KG1 (cell line): ENCODE results near the gene MORN5.
"Not testable (repeated sequence)": the region's sequence is repeated elsewhere in the genome, so short reads cannot be mapped to it uniquely, and the experiment has no call there.

Source experiments
- DNase-seq: peaks from one replicate; lab custom pipeline; 2025; lab: John Stamatoyannopoulos, UW

MORN5 gene

GRCh38 chr9:122159026-122159924, at the start of gene MORN5, which contains the start of gene NDUFA8:
MORN5 (plus strand) TSS chr9:122159908; CDS start chr9:122159973, 65 bp downstream.
NDUFA8 (minus strand) TSS chr9:122159779; CDS start chr9:122159677, 102 bp downstream.
- peak; percentile 92 for DNase-seq

GRCh38 chr9:122110100-122110833, 49.4 kb upstream of the MORN5 start:
- DNase-seq = no peak

DNA sequence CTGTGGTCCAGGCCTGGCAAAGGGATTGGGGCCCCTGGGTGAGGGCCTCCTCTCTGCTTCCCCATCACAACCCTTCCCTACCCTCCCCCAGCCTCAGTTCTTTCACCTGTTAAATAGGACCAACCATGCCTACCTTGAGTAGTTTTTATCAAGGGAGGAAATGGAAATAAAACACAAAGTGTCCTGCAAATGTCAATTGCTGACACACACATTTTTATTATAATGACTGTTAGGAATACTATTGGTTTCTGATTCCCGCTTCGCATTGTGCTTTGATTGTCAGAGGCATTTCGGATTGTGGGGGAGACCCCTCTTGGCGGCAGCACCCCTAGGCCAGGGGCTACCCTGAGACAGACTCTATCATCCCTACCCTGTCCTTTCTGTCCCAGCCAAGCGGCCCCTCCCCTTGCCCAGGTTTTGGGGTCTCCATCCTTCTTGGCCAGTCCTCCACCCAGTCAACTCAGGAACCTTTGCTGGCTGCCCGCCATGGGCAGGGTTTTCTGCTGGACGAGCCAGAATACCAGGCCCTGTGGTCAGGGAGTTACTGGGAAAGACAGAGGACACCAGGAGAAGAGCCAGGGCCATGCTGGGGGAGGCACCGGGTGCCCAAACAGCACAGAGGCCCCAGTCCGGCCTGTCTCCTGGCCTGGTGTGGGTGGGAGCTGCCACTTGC, 48.2 kb upstream of the MORN5 start:
- no peak for DNase-seq

DNA sequence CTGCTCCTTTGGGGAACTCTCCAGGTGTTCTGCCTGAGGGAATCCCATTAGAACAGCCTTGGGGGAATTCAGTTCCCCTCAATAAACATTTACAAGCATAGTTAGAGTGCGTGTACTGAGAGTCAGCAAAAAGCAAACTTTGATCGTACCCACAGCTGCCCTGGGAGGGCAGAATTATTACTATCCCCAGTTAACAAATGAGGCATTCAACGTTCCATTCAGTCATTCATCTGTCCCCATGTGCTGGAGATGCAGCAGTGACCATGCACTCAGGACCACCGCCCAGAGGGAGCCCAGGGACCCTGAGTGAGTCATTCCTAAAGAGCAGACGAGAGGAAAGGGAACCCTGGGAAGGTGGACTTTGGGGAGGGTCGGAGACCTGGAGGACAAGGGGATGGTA, 47.5 kb upstream of the MORN5 start:
- DNase-seq = no peak

GRCh38 chr9:122113574-122113973, 46.1 kb upstream of the MORN5 start:
- DNase-seq = no peak

DNA sequence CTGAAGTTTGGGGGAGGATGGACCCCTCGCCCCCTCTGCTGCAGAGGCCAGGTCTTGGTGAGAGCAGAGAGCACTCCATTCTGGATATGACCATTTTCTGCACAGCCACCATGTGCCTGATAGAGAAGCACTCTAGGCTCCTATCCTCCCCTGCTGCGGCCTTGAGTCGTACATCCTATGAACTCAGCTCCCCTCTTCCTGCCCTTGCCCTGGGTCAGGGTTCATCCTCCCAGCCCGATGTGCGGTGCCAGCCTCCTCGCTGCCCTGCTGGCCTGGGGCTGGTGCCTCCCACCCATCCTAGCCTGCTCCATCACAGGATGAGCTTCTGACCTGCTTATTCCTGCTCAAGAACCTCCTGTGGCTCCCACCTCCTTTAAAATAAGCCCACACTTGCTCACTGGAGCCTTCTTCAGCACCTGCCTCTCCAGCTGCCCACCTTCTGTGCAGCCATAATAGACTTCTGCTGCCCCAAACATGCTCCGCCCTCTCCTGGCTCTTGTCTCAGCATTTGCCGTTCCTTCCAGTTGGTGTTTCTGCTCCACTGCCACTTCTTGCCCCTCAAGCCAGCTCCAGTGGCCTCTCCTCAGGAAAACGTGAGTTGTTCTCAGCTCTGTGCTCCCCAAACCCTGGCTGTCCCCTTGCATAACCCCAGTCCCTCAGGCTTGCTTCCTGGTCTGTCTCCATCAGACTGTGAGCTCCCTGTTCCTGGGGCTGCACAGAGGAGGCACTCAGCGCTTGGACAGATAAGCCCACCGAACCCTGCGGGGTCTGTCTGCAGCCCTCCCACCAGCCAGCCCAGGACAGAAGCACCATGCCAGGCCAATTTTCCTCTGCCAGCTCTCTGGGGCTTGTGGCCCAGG, 44.3 kb upstream of the MORN5 start:
- DNase-seq = no peak

DNA sequence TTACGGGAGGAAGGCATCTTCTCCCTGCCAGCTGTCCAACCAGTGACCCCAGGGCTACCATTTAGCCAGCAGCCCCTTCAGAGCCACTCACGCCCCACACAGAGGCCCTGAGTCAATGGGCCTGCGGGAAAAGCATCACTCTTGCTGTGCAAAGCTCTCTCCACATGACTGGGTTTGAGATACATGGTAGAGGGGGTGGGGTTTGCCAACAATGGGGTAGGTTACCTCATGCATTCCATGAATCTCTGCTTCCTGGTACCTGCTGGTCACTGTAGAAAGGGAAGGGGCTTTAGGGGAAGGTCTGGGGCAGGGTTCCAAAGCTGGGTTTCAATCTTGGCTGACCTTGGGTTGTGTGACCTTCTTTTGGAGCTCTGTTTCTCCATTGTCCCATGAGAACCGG, 43.7 kb upstream of the MORN5 start:
- DNase-seq = no peak

DNA sequence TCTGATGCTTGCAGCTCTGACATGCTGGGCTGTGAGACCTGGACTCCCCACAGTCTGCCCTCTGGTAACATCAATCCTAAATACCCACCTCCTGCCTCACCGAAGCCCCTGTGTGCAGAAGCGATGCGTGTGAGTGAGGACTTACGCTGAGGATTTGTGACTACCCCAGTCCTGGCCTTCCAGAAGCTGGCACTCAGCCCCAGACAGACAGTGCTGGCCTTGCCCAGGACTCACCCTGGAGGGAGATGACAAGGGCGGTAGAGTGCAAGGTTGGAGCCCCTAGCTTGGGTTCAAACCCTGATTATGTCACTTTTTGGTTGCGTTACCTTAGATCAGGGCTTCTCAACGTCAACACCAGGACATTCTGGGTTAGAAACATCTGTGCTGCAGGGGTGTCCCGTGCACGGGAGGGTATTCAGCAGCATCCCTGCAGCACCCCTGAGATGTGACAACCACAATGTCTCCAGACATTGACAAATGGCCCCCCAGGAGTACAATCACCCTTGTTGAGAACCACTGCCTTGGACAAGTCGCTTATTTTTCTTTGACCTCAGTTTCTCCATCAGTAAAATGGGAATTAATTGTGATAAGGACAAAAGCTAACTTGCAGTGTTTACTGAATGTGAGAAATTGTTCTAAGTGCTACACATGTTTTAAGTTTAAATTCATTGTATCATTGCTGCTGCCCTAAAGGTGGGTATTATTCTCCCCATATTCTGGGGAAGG, 43.1 kb upstream of the MORN5 start:
- no peak for DNase-seq

DNA sequence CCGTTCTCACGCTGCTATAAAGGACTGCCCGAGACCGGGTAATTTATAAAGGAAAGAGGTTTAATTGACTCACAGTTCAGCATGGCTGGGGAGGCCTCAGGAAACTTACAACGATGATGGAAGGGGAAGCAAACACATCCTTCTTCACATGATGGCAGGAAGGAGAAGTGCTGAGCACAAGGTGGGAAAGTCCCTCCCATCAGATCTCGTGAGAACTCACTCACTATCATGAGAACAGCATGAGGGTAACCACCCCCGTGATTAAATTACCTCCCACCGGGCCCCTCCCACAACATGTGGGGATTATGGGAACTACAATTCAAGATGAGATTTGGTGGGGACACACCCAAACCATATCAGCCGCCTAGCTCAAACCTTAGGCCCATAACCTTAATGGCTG, 42.5 kb upstream of the MORN5 start:
- DNase-seq = not testable (repeated sequence)

GRCh38 chr9:122118343-122119165, 41.2 kb upstream of the MORN5 start:
- DNase-seq = no peak

DNA sequence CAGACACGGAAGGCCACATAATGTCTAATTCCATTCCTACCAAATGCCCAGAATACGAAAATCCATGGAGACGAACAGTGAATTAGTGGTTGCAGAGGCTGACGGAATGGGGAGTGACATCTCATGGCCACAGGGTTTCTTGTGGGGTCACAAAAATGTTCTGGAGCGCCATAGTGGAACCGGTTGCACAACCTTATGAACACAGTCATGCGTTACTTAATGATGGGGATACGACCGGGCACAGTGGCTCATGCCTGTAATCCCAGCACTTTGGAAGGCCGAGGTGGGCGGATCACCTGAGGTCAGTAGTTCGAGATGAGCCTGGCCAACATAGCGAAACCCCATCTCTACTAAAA, 40.6 kb upstream of the MORN5 start:
- DNase-seq = no peak

DNA sequence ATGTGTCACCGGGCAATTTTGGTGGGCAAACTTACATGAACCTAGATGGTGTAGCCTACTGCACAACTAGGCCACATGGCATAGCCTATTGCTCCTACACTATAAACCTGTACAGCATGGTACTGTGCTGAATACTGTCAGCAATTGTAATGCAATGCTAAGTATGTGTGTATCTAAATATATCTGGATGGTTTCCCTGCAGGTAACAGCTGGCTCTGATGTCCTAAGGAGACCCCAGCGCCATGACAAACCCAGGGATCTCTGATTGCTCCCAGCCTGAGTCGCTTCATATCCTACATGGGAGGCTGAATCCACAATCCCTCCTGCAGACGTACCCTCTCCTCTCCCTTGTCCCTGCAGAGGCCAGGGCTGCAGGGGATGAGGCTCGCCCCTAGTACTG, 40.0 kb upstream of the MORN5 start:
- no peak for DNase-seq

DNA sequence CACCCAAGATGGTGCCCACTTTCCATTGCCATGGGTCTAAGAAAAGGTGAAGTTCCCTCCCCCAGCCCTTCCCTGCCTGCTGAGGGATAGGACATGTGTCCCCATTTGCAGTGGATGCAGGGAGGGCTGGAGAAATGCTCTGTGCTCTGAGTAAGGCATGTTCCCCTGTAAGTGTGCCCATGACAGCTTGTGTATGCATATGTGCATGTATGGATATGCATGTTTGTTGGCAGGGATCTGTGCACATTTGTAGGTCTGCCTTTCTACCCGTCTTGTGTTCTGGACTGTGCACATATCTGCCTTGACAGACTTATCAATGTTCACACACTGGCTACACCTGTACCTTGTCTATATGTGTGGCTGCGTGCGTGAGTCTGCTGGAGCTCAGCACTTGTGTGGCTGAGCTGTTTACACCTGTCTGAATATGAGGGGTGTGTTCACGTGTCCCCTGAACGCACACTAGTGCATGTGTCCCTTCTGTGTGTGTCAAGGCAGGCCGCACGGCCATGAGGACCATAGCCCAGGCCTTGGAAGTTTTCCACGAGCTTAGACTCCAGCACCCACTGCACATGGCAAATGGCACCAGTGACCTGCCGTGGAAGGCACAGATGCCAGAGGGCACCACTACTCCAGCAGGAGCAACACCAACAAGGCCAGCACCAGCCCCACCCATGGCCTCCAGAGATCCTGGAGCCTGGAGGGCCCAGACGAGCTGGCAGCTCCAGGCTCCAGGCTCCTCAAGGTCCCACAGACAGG, 39.2 kb upstream of the MORN5 start:
- no peak for DNase-seq

DNA sequence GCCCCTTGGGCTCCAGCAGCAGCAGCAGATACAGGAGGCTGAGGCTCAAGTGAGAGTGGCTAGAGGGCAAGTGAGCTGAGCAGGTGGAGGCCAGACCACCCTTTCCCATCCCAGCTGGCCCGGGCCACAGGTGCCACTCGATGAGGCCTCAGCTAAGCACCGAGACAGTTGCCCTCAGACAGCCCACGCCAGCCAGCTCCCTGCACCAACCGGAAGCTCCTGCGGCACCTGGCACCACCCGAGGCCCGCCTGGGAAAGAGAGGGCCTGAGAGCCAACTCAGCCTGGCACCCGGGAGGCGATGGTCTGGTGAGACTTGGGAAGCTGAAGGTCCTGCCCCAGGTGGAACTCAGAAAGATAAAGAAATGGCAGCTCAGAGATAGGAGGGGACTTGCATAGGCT, 38.3 kb upstream of the MORN5 start:
- DNase-seq = no peak

GRCh38 chr9:122121931-122122330, 37.8 kb upstream of the MORN5 start:
- DNase-seq = no peak

DNA sequence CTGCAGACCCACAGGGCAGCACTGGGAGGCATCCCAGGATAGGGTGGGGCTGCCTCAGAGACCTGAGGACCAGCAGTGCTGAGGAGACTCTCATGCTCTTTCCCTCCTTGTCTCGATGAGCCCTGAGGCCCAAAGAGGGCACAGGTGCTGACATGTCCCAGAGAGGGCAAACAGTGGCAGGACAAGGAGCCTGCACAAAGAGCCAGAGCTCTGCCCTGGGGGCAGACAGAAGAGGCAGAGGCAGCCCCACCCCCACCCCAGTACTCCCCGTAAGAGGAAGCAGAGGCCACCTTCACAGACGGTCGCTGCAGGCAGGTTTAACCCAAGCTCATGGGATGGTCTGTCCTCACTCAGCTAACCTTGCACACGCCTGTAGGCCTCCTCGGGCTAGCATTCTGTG, 37.2 kb upstream of the MORN5 start:
- DNase-seq = no peak

DNA sequence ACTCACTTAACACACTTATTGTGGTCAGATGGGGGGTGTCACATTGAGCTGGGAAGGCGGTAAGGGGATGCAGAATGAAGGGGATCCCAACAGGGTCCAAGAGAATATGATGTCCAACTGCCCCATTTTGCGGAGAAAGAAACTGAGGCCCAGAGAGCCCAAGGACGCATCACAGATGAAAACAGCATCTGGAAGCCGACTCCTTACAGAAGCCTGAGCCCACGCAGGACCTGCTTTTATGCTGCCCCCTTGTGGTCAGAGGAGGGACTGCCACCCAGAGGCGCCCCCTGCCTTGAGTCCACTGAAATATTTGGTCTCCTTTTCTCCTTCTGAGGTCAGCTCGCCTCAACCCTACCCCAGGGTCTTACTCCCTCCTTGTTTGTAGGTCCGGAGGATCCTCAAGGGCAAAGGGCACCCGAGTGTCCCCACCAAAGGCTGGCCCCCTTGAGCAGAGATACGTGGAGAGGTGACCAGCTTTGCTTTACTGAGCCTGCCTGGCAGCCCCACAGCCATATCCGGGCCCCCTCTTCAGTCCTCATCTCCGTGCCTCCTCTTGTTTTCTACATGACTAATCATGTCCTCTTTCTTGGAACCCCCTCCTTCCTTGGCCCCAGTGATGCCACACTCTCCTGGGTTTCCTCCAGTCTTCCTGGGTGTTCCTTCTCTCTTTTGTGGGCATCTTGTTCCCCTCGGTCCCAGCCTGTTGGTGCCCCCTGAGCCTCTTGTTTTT, 36.6 kb upstream of the MORN5 start:
- peak; percentile 84 for DNase-seq

DNA sequence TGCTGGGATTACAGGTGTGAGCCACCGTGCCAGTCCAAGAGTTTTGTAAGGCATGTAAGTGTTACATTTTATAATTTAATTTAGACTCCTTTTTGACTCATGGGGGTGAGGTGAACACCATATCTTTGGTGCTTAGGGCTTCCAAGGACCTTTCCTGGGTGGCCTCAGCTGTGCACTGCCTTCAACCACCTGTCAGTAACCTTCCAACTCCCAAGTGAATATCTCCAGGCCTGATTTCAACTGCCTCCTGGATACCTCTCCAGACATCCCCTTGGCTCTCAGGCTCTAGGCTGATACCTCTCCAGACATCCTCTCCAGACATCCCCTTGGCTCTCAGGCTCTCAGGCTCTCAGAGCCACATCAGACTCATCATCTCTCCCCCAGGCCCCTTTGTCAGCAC, 35.7 kb upstream of the MORN5 start:
- no peak for DNase-seq

- no peak for DNase-seq
These were observed 35.2 kb upstream of the MORN5 start for GRCh38 chr9:122124528-122124927.
